Measurements from ENCODE around the gene ADGRD1.

Gene ADGRD1

DNA sequence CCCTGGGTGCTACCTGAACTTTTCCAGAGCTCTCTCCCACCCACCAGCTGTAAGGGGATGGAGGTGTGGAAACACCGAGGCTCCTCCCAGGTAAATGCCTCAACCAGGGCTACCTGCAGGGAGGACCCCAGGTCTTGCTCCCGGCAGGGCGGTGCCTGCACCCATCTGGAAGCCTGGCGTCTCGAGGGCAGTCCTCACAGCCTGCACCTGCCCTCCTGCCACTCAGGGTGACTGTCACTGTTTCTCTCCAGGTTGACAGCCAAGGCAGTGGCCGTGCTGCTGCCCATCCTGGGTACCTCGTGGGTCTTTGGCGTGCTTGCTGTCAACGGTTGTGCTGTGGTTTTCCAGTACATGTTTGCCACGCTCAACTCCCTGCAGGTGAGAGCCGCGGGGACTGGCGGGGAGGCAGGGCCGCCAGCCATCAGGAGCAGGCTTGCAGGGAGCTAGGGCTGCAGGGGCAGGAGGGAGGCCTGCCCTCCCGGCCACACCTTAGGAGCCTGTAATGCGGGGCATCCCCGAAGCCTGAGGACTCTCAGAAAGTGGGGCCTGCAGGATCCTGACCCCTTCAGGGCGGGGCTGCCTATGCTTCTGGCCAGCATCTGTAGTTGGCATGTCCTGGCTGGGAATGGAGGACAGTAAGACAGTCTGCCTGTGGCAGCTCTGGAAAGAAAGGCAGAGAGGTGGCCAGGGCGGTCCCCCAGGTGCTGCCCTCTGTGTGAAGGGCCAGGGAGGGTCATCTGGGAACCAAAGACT lies 182.3 kb downstream of the ADGRD1 start:
- TF ChIP-seq POLR2A (IDR thresholded peaks at IDR 0.05; ENCODE audit: extremely low read depth, insufficient read length), result no peak
- no peak for TF ChIP-seq MAX (IDR thresholded peaks at IDR 0.05; ENCODE audit: low read depth, low read length)
- TF ChIP-seq, protein P1, sequence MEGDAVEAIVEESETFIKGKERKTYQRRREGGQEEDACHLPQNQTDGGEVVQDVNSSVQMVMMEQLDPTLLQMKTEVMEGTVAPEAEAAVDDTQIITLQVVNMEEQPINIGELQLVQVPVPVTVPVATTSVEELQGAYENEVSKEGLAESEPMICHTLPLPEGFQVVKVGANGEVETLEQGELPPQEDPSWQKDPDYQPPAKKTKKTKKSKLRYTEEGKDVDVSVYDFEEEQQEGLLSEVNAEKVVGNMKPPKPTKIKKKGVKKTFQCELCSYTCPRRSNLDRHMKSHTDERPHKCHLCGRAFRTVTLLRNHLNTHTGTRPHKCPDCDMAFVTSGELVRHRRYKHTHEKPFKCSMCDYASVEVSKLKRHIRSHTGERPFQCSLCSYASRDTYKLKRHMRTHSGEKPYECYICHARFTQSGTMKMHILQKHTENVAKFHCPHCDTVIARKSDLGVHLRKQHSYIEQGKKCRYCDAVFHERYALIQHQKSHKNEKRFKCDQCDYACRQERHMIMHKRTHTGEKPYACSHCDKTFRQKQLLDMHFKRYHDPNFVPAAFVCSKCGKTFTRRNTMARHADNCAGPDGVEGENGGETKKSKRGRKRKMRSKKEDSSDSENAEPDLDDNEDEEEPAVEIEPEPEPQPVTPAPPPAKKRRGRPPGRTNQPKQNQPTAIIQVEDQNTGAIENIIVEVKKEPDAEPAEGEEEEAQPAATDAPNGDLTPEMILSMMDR (IDR thresholded peaks at IDR 0.05; ENCODE audit: low read depth, low read length), result no peak
- no peak for TF ChIP-seq MYC (IDR thresholded peaks at IDR 0.05; ENCODE audit: low read depth, low read length)
- no peak overlapping the region for H3K4me3 ChIP-seq (ENCODE audit: low read depth, low read length)
- no peak for DNase-seq (ENCODE audit: low read depth)

DNA sequence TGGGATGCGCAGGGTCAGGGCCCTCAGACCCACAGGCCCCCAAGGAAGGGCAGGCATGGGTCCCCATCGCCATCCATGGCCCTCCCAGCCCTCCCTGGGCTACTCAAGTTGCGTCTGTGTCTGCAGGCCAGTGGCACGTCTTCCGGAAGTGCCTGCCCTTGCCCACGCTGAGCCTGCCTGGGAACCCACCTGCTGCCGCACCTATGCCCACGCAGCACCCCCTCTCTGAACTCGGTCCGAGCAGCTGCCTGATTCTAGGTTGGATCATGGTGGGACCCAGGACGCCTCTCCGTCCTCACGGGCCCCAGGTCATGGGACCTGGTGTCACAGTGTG lies 182.8 kb downstream of the ADGRD1 start:
- DNase-seq (ENCODE audit: low read depth), result no peak
- TF ChIP-seq MAX (IDR thresholded peaks at IDR 0.05; ENCODE audit: low read depth, low read length) (no peak), MYC (IDR thresholded peaks at IDR 0.05; ENCODE audit: low read depth, low read length) (no peak), POLR2A (IDR thresholded peaks at IDR 0.05; ENCODE audit: extremely low read depth, insufficient read length) (no peak)
- TF ChIP-seq, protein P1 (IDR thresholded peaks at IDR 0.05; ENCODE audit: low read depth, low read length), result no peak
- no peak overlapping the region for H3K4me3 ChIP-seq (ENCODE audit: low read depth, low read length)

GRCh38 chr12:131137009-131137835 lies 183.5 kb downstream of the ADGRD1 start:
- DNase-seq (ENCODE audit: low read depth), result peak; percentile 34
- TF ChIP-seq POLR2A (IDR thresholded peaks at IDR 0.05; ENCODE audit: extremely low read depth, insufficient read length) (no peak), MAX (IDR thresholded peaks at IDR 0.05; ENCODE audit: low read depth, low read length) (no peak), MYC (IDR thresholded peaks at IDR 0.05; ENCODE audit: low read depth, low read length) (no peak)
- TF ChIP-seq, protein P1 (IDR thresholded peaks at IDR 0.05; ENCODE audit: low read depth, low read length), result no peak
- no peak overlapping the region for H3K4me3 ChIP-seq (ENCODE audit: low read depth, low read length)

DNA sequence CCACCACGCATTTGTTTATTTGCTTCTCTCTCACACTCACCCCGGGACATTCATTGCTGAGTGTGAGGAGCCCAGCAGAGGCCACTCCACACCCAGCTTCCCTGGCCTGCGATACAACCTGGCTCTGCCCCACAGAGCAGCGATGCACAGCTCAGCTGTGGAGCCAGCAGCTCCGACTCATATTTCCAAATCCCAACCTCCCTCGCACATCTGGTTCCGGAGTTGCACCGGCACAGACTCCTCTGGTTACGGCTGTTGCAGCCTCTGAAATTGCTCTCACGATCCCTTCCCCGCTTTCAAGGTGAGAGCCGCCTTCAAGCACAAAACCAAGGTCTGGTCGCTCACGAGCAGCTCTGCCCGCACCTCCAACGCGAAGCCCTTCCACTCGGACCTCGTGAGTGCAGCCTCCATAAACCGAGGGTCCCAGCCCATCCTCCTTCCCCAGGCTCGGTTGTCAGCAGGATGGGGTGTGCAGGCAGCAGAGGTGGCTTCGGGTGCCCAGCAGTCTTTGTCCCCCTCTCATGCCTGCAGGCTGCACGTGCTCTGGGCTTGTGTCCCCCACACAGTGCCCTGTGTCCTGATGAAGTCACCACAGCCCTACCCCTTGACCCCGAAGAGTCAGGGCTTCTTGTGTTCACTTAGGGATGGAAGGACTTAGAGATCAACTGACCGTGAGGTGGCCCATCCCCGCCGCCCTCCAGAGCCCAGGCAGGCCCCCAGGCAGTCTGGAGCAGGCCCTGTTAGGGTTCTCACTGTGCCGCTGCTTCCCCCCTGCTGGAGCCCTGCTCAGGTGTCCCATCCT lies 184.3 kb downstream of the ADGRD1 start:
- TF ChIP-seq POLR2A (IDR thresholded peaks at IDR 0.05; ENCODE audit: extremely low read depth, insufficient read length), result no peak
- TF ChIP-seq MAX (IDR thresholded peaks at IDR 0.05; ENCODE audit: low read depth, low read length), result 0 out of 2 replicates have a peak, but pooled peaks have one; percentile 8
- TF ChIP-seq MYC (IDR thresholded peaks at IDR 0.05; ENCODE audit: low read depth, low read length), result no peak
- TF ChIP-seq, protein P1 (IDR thresholded peaks at IDR 0.05; ENCODE audit: low read depth, low read length), result peak; percentile 45
- H3K4me3 ChIP-seq (ENCODE audit: low read depth, low read length), result no peak overlapping the region
- peak; percentile 95 for DNase-seq (ENCODE audit: low read depth)

DNA sequence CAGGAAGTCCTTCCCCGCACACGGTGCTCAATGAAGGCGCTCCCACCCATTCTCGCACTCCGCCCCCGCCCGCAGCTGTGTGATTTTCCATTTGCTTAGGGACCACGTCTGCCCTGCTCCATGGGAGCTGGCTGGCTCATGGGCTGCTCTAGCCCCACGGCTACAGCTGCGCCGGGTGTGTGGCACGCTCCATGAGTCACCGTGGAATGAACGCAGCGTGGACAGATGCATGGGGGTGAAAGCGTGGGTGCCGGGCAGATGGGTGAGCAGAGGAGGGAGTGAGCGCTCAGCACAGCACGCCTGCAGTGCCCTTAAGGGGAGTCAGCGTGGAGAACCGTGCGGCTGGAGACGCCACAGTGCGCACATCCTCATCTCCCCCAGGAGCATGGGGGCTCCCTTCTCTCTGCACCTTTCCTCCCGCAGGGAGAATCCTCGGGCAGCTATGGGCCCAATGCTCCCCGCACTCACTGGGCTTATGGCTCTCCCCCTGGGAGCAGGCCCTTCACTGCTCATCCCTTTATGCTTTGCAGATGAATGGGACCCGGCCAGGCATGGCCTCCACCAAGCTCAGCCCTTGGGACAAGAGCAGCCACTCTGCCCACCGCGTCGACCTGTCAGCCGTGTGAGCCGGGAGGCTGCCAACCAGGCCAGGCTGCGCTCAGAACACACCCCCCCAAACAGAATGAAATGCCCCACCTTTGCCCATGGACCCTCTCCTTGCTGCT lies 185.1 kb downstream of the ADGRD1 start:
- H3K4me3 ChIP-seq (ENCODE audit: low read depth, low read length), result no peak overlapping the region
- no peak for DNase-seq (ENCODE audit: low read depth)
- TF ChIP-seq MYC (IDR thresholded peaks at IDR 0.05; ENCODE audit: low read depth, low read length) (no peak), MAX (IDR thresholded peaks at IDR 0.05; ENCODE audit: low read depth, low read length) (no peak), POLR2A (IDR thresholded peaks at IDR 0.05; ENCODE audit: extremely low read depth, insufficient read length) (no peak)
- TF ChIP-seq, protein P1 (IDR thresholded peaks at IDR 0.05; ENCODE audit: low read depth, low read length), result no peak

Data from NB4 (cell line).